Activated T-helper 2 cell treated with anti-CD3 and anti-CD28 coated beads, Interferon-gamma antibody, Interleukin-2, Interleukin-4, amounts not matched to agents 10 μg/mL and 5 μg/mL and 100 μg/mL, durations not matched to agents 14 hours and 24 hours and 36 hours (primary cell): Measurements from ENCODE around the gene BIRC6. TPM values are rescaled to one million over a fixed set of nuclear protein-coding genes. Genes with fewer than 3 reads are reported as not detected.

Source experiments
- DNase-seq: peaks from one replicate; pipeline ENCODE4 v3.0.0; 2021; ENCODE audit warnings: low spot score
- H3K27ac Mint-ChIP-seq: one replicate; pipeline ENCODE4 v1.8.0; 2021; ENCODE audit warnings: mixed read lengths
- H3K27me3 Mint-ChIP-seq: one replicate; pipeline ENCODE4 v1.8.0; 2021; ENCODE audit warnings: low read depth, mixed read lengths
- H3K36me3 Mint-ChIP-seq: one replicate; pipeline ENCODE4 v1.8.0; 2021; ENCODE audit warnings: low read depth, mixed read lengths
- H3K4me1 Mint-ChIP-seq: one replicate; pipeline ENCODE4 v1.8.0; 2021; ENCODE audit warnings: low read depth, mixed read lengths
- H3K4me3 Mint-ChIP-seq: one replicate; pipeline ENCODE4 v1.8.0; 2021; ENCODE audit warnings: low read depth, mild to moderate bottlenecking, moderate library complexity, mixed read lengths
- H3K9me3 Mint-ChIP-seq: one replicate; pipeline ENCODE4 v1.8.0; 2021; ENCODE audit warnings: mixed read lengths
- intact Hi-C: fragments of 100-400 bp; cut with micrococcal nuclease; formaldehyde crosslinking; loops from one replicate; pipeline ENCODE4 v1.15.1; 2023
- total RNA-seq: library from RNA; stranded (reverse); gene quantifications from 2 replicates; pipeline ENCODE4 v1.2.3, GENCODE V29; 2022

BIRC6 gene
- total RNA-seq, 1 donor from 2014 or later, result 111 TPM

GRCh38 chr2:32384529-32384928 is 27.7 kb downstream of the BIRC6 start:
- intact Hi-C loops, result no loop called here
- Mint-ChIP-seq H3K4me1 (peaks cover 4% of the 10 kb centered on the region), H3K27ac (no peak overlapping the region), H3K27me3 (no peaks in the 10 kb centered on the region), H3K36me3 (peaks cover 45% of the 10 kb centered on the region), H3K9me3 (no peaks in the 10 kb centered on the region), H3K4me3 (no peak overlapping the region)
- no peak for DNase-seq

GRCh38 chr2:32386739-32387138 is 29.9 kb downstream of the BIRC6 start:
- Mint-ChIP-seq H3K4me1 (peaks cover 14% of the 10 kb centered on the region), H3K27me3 (no peaks in the 10 kb centered on the region), H3K36me3 (peaks cover 53% of the 10 kb centered on the region), H3K27ac (no peak overlapping the region), H3K9me3 (no peaks in the 10 kb centered on the region), H3K4me3 (no peak overlapping the region)
- DNase-seq, result no peak
- intact Hi-C loops, result no loop called here

DNA sequence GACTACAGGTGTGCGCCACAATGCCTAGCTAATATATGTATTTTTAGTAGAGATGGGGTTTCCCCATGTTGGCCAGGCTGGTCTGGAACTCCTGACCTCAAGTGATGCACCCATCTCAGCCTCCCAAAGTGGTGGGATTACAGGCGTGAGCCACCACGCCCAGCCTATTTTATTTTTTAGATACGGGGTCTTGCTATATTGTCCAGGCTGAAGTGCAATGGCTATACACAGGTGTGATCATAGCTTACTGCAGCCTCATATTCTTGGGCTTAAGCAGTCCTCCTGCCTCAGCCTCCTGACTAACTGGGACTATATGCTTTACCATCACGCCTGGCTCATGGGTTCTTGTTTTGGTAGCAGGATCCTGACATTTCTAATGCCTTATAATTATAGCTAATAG is 42.4 kb downstream of the BIRC6 start:
- Mint-ChIP-seq H3K4me1 (peaks cover 22% of the 10 kb centered on the region), H3K27ac (no peak overlapping the region), H3K27me3 (no peaks in the 10 kb centered on the region), H3K36me3 (peaks cover 50% of the 10 kb centered on the region), H3K4me3 (no peak overlapping the region), H3K9me3 (no peaks in the 10 kb centered on the region)
- intact Hi-C loops, result no loop called here
- no peak for DNase-seq

DNA sequence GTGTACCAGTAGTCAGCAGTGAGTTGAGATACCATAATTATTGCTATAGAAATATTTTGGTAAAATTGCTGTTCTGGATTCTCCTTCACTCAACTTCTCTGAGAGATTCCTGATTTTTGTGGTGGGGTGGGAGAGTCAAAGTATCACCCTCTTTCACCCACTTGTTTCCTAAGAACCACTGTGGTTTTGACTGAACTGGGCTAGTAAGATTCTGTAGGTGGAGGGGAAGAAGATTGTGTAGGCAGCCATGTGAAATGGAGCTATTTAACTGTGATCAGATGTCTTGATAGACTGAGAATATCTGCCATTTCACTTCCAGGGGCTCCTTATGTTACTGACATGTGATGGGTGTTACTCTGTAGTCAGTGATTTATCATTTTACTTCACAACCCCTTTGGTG is 45.3 kb downstream of the BIRC6 start:
- H3K27me3 Mint-ChIP-seq, result no peaks in the 10 kb centered on the region
- intact Hi-C loops, result no loop called here
- DNase-seq, result no peak
- H3K27ac Mint-ChIP-seq, result peak overlapping the region; percentile 21
- no peak overlapping the region for H3K4me3 Mint-ChIP-seq
- peaks cover 22% of the 10 kb centered on the region for H3K4me1 Mint-ChIP-seq
- no peaks in the 10 kb centered on the region for H3K9me3 Mint-ChIP-seq
- peaks cover 46% of the 10 kb centered on the region for H3K36me3 Mint-ChIP-seq

- Mint-ChIP-seq H3K4me1 (peaks cover 22% of the 10 kb centered on the region), H3K36me3 (peaks cover 44% of the 10 kb centered on the region), H3K4me3 (no peak overlapping the region), H3K27me3 (no peaks in the 10 kb centered on the region), H3K27ac (no peak overlapping the region), H3K9me3 (no peaks in the 10 kb centered on the region)
- intact Hi-C loops, result no loop called here
- no peak for DNase-seq
Measured at GRCh38 chr2:32403782-32404181, 47.0 kb downstream of the BIRC6 start.

GRCh38 chr2:32404691-32405090 is 47.9 kb downstream of the BIRC6 start:
- H3K4me3 Mint-ChIP-seq, result no peak overlapping the region
- no peak overlapping the region for H3K27ac Mint-ChIP-seq
- DNase-seq, result no peak
- H3K36me3 Mint-ChIP-seq, result peaks cover 49% of the 10 kb centered on the region
- no peaks in the 10 kb centered on the region for H3K27me3 Mint-ChIP-seq
- no peaks in the 10 kb centered on the region for H3K9me3 Mint-ChIP-seq
- intact Hi-C loops, result no loop called here
- peaks cover 23% of the 10 kb centered on the region for H3K4me1 Mint-ChIP-seq

DNA sequence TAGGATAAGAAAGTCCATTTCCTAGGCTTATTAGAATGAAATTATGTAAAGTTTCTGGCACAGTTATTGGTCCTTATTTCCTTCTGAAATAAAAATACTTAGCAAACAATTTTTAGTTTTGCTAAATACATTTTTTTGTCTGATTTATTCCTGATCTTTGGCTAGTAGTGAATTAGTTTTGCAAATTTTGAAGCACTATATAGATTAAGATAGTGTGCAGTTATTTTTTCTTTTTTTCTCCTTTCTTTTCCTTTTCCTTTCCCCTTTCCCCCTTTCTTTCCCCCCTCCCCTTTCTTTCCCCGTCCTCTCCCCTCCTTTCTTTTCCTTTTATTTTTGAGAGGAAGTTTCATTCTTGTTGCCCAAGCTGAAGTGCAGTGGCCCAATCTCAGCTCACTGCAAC is 59.7 kb downstream of the BIRC6 start:
- H3K9me3 Mint-ChIP-seq, result no peaks in the 10 kb centered on the region
- DNase-seq, result no peak
- intact Hi-C loops, result no loop called here
- no peaks in the 10 kb centered on the region for H3K27me3 Mint-ChIP-seq
- no peak overlapping the region for H3K27ac Mint-ChIP-seq
- peaks cover 9% of the 10 kb centered on the region for H3K4me1 Mint-ChIP-seq
- no peak overlapping the region for H3K4me3 Mint-ChIP-seq
- H3K36me3 Mint-ChIP-seq, result peaks cover 58% of the 10 kb centered on the region

DNA sequence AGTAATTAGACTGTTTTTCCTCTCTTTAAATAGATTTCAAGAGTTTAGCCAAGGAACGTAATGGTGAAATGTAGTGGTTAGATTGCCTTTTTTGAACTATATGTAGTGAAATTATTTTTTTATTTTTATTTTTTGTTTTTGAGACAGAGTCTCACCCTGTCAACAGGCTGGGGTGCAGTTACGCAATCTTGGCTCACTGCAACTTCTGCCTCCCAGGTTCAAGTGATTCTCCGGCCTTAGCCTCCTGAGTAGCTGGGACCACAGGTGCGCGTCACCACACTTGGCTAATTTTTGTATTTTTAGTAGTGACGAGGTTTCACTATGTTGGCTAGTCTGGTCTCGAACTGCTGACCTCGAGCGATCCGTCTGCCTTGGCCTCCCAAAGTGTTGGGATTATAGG is 60.8 kb downstream of the BIRC6 start:
- intact Hi-C loops, result no loop called here
- H3K27me3 Mint-ChIP-seq, result no peaks in the 10 kb centered on the region
- H3K36me3 Mint-ChIP-seq, result peaks cover 61% of the 10 kb centered on the region
- peaks cover 12% of the 10 kb centered on the region for H3K4me1 Mint-ChIP-seq
- DNase-seq, result no peak
- H3K9me3 Mint-ChIP-seq, result no peaks in the 10 kb centered on the region
- H3K27ac Mint-ChIP-seq, result no peak overlapping the region
- H3K4me3 Mint-ChIP-seq, result no peak overlapping the region

- Mint-ChIP-seq H3K9me3 (no peaks in the 10 kb centered on the region), H3K27ac (no peak overlapping the region), H3K4me1 (peaks cover 16% of the 10 kb centered on the region), H3K36me3 (peaks cover 67% of the 10 kb centered on the region), H3K27me3 (no peaks in the 10 kb centered on the region), H3K4me3 (no peak overlapping the region)
- DNase-seq, result no peak
- intact Hi-C loops, result no loop called here
Measured at GRCh38 chr2:32418778-32419177, 62.0 kb downstream of the BIRC6 start.

DNA sequence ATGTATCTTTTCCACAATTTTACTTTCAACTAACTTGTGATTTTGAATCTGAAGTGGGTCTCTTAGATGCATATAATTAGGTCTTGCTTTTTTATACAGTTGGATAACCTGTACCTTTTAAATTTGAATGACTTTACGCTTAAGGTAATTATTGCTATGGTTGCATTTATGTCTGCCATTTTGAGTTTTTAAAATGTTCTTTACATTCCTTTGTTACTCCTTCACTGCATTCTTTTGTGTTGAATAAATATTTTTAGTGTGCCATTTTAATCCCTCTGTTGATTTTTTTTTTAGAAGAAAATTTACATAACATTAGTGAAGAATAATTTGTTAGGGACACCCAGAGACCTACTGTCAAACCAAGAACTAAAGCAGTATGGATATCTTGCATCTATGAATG is 65.3 kb downstream of the BIRC6 start:
- intact Hi-C loops, result no loop called here
- no peak for DNase-seq
- peaks cover 61% of the 10 kb centered on the region for H3K36me3 Mint-ChIP-seq
- no peaks in the 10 kb centered on the region for H3K27me3 Mint-ChIP-seq
- no peak overlapping the region for H3K27ac Mint-ChIP-seq
- H3K4me3 Mint-ChIP-seq, result no peak overlapping the region
- no peaks in the 10 kb centered on the region for H3K9me3 Mint-ChIP-seq
- H3K4me1 Mint-ChIP-seq, result peaks cover 30% of the 10 kb centered on the region

DNA sequence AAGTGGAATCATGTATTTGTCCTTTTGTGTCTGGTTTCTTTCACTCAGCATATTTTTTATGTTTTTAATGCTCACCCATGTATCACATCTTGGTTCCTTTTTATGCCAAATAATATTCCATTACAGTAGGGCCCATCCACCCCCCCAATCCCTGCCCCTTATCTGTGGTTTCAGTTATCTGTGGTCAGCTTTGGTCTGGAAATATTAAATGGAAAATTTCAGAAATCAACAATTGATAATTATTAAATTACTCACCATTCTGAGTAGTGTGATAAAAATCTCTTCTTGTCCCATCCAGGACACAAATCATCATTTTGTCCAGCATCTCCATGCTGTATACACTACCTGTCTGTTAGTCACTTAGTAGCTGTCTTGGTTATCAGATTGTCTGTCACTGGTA is 66.7 kb downstream of the BIRC6 start:
- DNase-seq, result no peak
- no peaks in the 10 kb centered on the region for H3K27me3 Mint-ChIP-seq
- H3K9me3 Mint-ChIP-seq, result no peaks in the 10 kb centered on the region
- intact Hi-C loops, result no loop called here
- peaks cover 41% of the 10 kb centered on the region for H3K4me1 Mint-ChIP-seq
- no peak overlapping the region for H3K4me3 Mint-ChIP-seq
- H3K36me3 Mint-ChIP-seq, result peaks cover 53% of the 10 kb centered on the region
- peak overlapping the region; percentile 28 for H3K27ac Mint-ChIP-seq

- Mint-ChIP-seq H3K27ac (no peak overlapping the region), H3K9me3 (no peaks in the 10 kb centered on the region), H3K36me3 (peaks cover 56% of the 10 kb centered on the region), H3K4me3 (no peak overlapping the region), H3K4me1 (peaks cover 39% of the 10 kb centered on the region), H3K27me3 (no peaks in the 10 kb centered on the region)
- DNase-seq, result no peak
- intact Hi-C loops, result no loop called here
Measured at GRCh38 chr2:32424739-32425138, 67.9 kb downstream of the BIRC6 start.

- Mint-ChIP-seq H3K4me3 (no peak overlapping the region), H3K4me1 (peaks cover 36% of the 10 kb centered on the region), H3K9me3 (no peaks in the 10 kb centered on the region), H3K36me3 (peaks cover 53% of the 10 kb centered on the region), H3K27ac (no peak overlapping the region), H3K27me3 (no peaks in the 10 kb centered on the region)
- no peak for DNase-seq
- intact Hi-C loops, result no loop called here
Measured at GRCh38 chr2:32425719-32426141, 68.9 kb downstream of the BIRC6 start.
